Panc1 (cell line): Measurements from ENCODE around the gene JKAMP. TPM values are rescaled to one million over a fixed set of nuclear protein-coding genes. Genes with fewer than 3 reads are reported as not detected.

Experiments
- ATAC-seq: fragments of 200-7000 bp; cut with Tn5 transposase; 2 replicates; pipeline ENCODE4 v1.9.1; 2020; ENCODE audit warnings: mild to moderate bottlenecking, moderate library complexity
- BruUV-seq: library from RNA; stranded (reverse); fragments of 400-500 nt; replicated peaks from 2 replicates; lab custom pipeline; 2021; lab: Mats Ljungman, UMichigan
- CTCF ChIA-PET: fragments of 300-600 bp; sonication (Branson Sonifier 250); formaldehyde crosslinking; loops from one replicate; lab custom pipeline; 2022; ENCODE audit warnings: antibody characterized with exemption; lab: Charles Lee
- POLR2A ChIA-PET: fragments of 300-600 bp; sonication (Branson Sonifier 250); formaldehyde crosslinking; loops from one replicate; lab custom pipeline; 2022; ENCODE audit warnings: antibody characterized with exemption; lab: Charles Lee
- DNase-seq: peaks from one replicate; pipeline ENCODE4 v3.0.0-alpha.2; 2010; ENCODE audit warnings: low read depth, low spot score
- H3K27ac ChIP-seq: 2 replicates; pipeline ENCODE4 v1.5.1; 2011; ENCODE audit warnings: mild to moderate bottlenecking, low read length, inconsistent platforms
- H3K27me3 ChIP-seq: fragments of 200-500 bp; sonication (Bioruptor generic); 2 replicates; pipeline ENCODE4 v1.6.0; 2014; ENCODE audit warnings: low read length, inconsistent platforms; ENCODE audit not compliant: control insufficient read depth, insufficient read depth
- H3K36me3 ChIP-seq: fragments of 200-500 bp; sonication (Bioruptor generic); 2 replicates; pipeline ENCODE4 v1.5.1; 2014; ENCODE audit warnings: inconsistent platforms, mild to moderate bottlenecking, low read length, moderate library complexity; ENCODE audit not compliant: control insufficient read depth, insufficient read depth
- H3K4me1 ChIP-seq: 2 replicates; pipeline ENCODE4 v1.5.1; 2011; ENCODE audit warnings: inconsistent platforms, mild to moderate bottlenecking, low read length, moderate library complexity; ENCODE audit not compliant: control insufficient read depth, insufficient read depth
- H3K4me3 ChIP-seq, 2 experiments: 2 replicates each; pipeline ENCODE4 v1.5.1; 2011 to 2012; ENCODE audit warnings: low read depth in 2 of 2, low read length in 2 of 2, mild to moderate bottlenecking in 2 of 2, inconsistent platforms in 1 of 2, moderate library complexity in 1 of 2
- H3K9me3 ChIP-seq: fragments of 200-500 bp; sonication (Bioruptor generic); 2 replicates; pipeline ENCODE4 v1.5.1; 2014; ENCODE audit warnings: low read depth, mild to moderate bottlenecking, inconsistent platforms, low read length, moderate library complexity; ENCODE audit not compliant: control insufficient read depth, insufficient read depth
- CTCF ChIP-seq: fragments of 450-650 bp; IDR thresholded peaks from 2 replicates; pipeline ENCODE4 v1.5.1; 2017; ENCODE audit warnings: mild to moderate bottlenecking
- POLR2AphosphoS5 ChIP-seq: IDR thresholded peaks from 2 replicates; pipeline ENCODE4 v1.6.1; 2012; ENCODE audit warnings: mild to moderate bottlenecking, low read depth, low read length, moderate library complexity
- REST ChIP-seq, 2 experiments: IDR thresholded peaks; 2 replicates each; pipeline ENCODE4 v1.6.1; 2011 to 2012; ENCODE audit warnings: low read depth in 2 of 2, control low read depth in 1 of 2, low read length in 1 of 2, mild to moderate bottlenecking in 1 of 2, moderate library complexity in 1 of 2; ENCODE audit not compliant: insufficient read depth in 1 of 2
- SIN3A ChIP-seq: IDR thresholded peaks from 2 replicates; pipeline ENCODE4 v1.6.1; 2012; ENCODE audit warnings: low read depth, mild to moderate bottlenecking, low read length, moderate library complexity, borderline replicate concordance; ENCODE audit not compliant: insufficient read depth
- TCF7L2 ChIP-seq: IDR thresholded peaks from 2 replicates; pipeline ENCODE4 v1.6.1; 2011; ENCODE audit warnings: mild to moderate bottlenecking, low read depth, low read length, inconsistent platforms
- in situ Hi-C: cut with HindIII; loops from 2 replicates; pipeline ENCODE4 v1.10.0; 2016; ENCODE audit warnings: low sequenced_read_pairs, low pct_unique_long_range_greater_than_20kb
- intact Hi-C: fragments of 100-400 bp; cut with micrococcal nuclease; formaldehyde crosslinking; loops from one replicate; pipeline ENCODE4 v1.10.0; 2022; ENCODE audit not compliant: unreplicated experiment
- total RNA-seq: library from RNA; stranded (reverse); gene quantifications from one replicate; pipeline ENCODE4 v1.2.1, GENCODE V29; 2021; ENCODE audit not compliant: unreplicated experiment

JKAMP gene
- total RNA-seq, 1 experiment from 2014 or later, result 36.0 TPM

DNA sequence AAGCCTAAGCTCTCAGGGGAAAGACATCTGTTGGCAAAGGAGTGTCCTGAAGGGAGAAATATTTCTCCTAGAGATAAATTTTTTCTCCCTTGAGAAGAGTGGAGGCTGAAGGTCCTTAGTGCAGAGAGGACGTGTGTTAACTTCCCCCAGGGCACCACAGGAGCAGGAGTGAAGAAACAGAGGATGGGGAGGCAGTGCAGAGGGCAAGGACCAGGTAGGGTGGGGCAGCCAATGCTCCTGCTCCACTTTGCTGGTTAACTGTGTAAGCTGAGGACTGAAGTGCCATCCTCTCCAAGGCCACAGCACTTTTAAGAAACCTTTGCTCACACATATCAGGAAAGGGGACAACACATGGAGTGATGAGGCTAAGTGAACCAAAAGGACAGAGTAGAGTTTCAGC, 4.2 kb upstream of the JKAMP start:
- peaks cover 13% of the 10 kb centered on the region for H3K4me1 ChIP-seq
- ATAC-seq (no peak), DNase-seq (no peak)
- no TSS peak for BruUV-seq
- TF ChIP-seq TCF7L2, result no peak
- no peak overlapping the region; the same call in 1 of the 2 replicates for H3K27ac ChIP-seq
- intact Hi-C loops (no loop called here), in situ Hi-C loops (no loop called here)
- H3K36me3 ChIP-seq, result peaks cover 30% of the 10 kb centered on the region
- POLR2A ChIA-PET, result no interaction called here
- no peaks in the 10 kb centered on the region for H3K9me3 ChIP-seq
- CTCF ChIA-PET, result no interaction called here
- H3K4me3 ChIP-seq, result no peak overlapping the region
- no peaks in the 10 kb centered on the region for H3K27me3 ChIP-seq

GRCh38 chr14:59481407-59481806, 2.9 kb upstream of the JKAMP start:
- no TSS peak for BruUV-seq
- Histone ChIP-seq H3K27me3 (no peaks in the 10 kb centered on the region), H3K27ac (no peak overlapping the region), H3K36me3 (peaks cover 20% of the 10 kb centered on the region), H3K4me3 (no peak overlapping the region), H3K9me3 (no peaks in the 10 kb centered on the region), H3K4me1 (peaks cover 19% of the 10 kb centered on the region)
- ChIA-PET CTCF (no interaction called here), POLR2A (no interaction called here)
- ATAC-seq (no peak), DNase-seq (no peak)
- intact Hi-C loops, result no loop called here
- in situ Hi-C loops, result no loop called here
- TF ChIP-seq SIN3A (no peak), TCF7L2 (no peak), CTCF (no peak)

DNA sequence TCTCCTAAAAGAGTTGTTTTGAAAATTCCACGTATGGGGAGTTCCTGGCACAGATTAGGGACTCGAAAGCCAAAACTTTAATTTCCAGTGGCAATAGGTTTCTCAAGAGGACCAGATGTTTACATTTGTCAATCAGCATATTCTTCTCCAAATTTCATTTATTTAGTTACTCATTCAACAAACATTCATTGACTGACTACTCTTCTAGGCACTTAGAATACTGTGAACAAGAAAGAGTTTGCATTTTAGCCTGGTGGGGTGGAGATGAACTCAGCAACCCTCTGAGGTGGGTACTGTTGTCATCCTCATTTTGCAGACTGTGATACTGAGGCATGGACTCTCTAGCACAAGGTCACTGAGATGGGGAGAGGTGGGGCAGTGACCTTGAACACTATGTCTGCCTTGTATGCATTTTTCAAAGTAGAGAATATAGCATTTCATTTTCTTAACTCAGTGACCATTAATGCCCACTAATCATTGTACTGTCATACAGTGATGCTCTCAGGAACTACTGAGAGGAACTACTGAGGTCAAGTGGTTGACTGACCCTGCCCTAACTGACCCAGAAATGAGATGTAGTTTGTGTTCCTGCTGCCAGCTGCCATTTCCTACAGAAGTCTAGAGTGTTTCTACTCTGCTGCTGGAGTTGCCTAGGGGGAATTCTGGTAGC, 2.3 kb upstream of the JKAMP start:
- no peaks in the 10 kb centered on the region for H3K9me3 ChIP-seq
- CTCF ChIA-PET, result no interaction called here
- ATAC-seq, result no peak
- peaks cover 19% of the 10 kb centered on the region for H3K4me1 ChIP-seq
- DNase-seq, result peak; percentile 25
- H3K4me3 ChIP-seq, result peak overlapping the region; percentile 87 to 94
- peaks cover 20% of the 10 kb centered on the region for H3K36me3 ChIP-seq
- H3K27ac ChIP-seq, result peak overlapping the region; percentile 94
- no peaks in the 10 kb centered on the region for H3K27me3 ChIP-seq
- POLR2A ChIA-PET, result no interaction called here
- TF ChIP-seq CTCF (no peak), REST (IDR thresholded peaks at IDR 0.05; ENCODE audit: insufficient read depth in 1 of 2, low read depth in 2 of 2, low read length in 1 of 2) (no peak), SIN3A (no peak), POLR2AphosphoS5 (no peak), TCF7L2 (no peak)
- in situ Hi-C loops (no loop called here), intact Hi-C loops (no loop called here)
- BruUV-seq, result no TSS peak
